SU-DHL-6 (cell line): ENCODE data around the gene OPN1SW.

Source experiments
- H2AFZ ChIP-seq: fragments of 200-600 bp; sonication (generic); 2 replicates; pipeline ENCODE4 v1.6.1; 2014; ENCODE audit warnings: low read depth, mild to moderate bottlenecking, moderate library complexity, mixed read lengths, antibody characterized with exemption, low read length; ENCODE audit not compliant: severe bottlenecking
- H3F3A ChIP-seq: fragments of 200-600 bp; shearing (Covaris generic); 2 replicates; pipeline ENCODE4 v1.6.0; 2016; ENCODE audit warnings: antibody characterized with exemption, mild to moderate bottlenecking; ENCODE audit not compliant: insufficient read depth
- H3K27ac ChIP-seq: fragments of 200-600 bp; sonication (generic); 2 replicates; pipeline ENCODE4 v1.5.1; 2016; ENCODE audit warnings: low read depth, mild to moderate bottlenecking, low read length, moderate library complexity, mixed read lengths
- H3K27me3 ChIP-seq: fragments of 200-600 bp; sonication (generic), shearing (Covaris generic); 2 replicates; pipeline ENCODE4 v1.6.0; 2014; ENCODE audit warnings: mild to moderate bottlenecking, low read length
- H3K36me3 ChIP-seq: fragments of 200-600 bp; sonication (generic); 2 replicates; pipeline ENCODE4 v1.6.1; 2014; ENCODE audit warnings: mild to moderate bottlenecking, low read length, mixed read lengths
- H3K4me2 ChIP-seq: fragments of 300-600, 200-600 bp; shearing (Covaris generic), sonication (generic); 2 replicates; pipeline ENCODE4 v1.6.0; 2014; ENCODE audit warnings: low read length, low read depth, mild to moderate bottlenecking; ENCODE audit not compliant: poor library complexity, severe bottlenecking
- H3K4me3 ChIP-seq: fragments of 200-600 bp; sonication (generic); 2 replicates; pipeline ENCODE4 v1.5.1; 2014; ENCODE audit warnings: antibody characterized with exemption, low read length, mild to moderate bottlenecking, mixed read lengths; ENCODE audit not compliant: insufficient read depth, poor library complexity, severe bottlenecking
- H3K79me2 ChIP-seq: fragments of 200-600 bp; sonication (generic); 2 replicates; pipeline ENCODE4 v1.6.1; 2014; ENCODE audit warnings: mild to moderate bottlenecking, low read length, moderate library complexity; ENCODE audit not compliant: insufficient read depth
- H3K9ac ChIP-seq: fragments of 200-600 bp; sonication (generic); 2 replicates; pipeline ENCODE4 v1.7.0; 2014; ENCODE audit warnings: mild to moderate bottlenecking, low read length
- H3K9me2 ChIP-seq: fragments of 200-600 bp; sonication (generic); replicated peaks from 2 replicates; pipeline ENCODE4 v1.6.1; 2014; ENCODE audit warnings: low read length; ENCODE audit not compliant: insufficient read depth
- H3K9me3 ChIP-seq: fragments of 200-600 bp; sonication (generic); 2 replicates; pipeline ENCODE4 v1.6.1; 2014; ENCODE audit warnings: low read length, mixed read lengths; ENCODE audit not compliant: insufficient read depth
- H4K20me1 ChIP-seq: fragments of 200-600 bp; sonication (generic); 2 replicates; pipeline ENCODE4 v1.6.1; 2014; ENCODE audit warnings: low read depth, mild to moderate bottlenecking, antibody characterized with exemption, low read length, moderate library complexity, mixed read lengths
- EZH2phosphoT487 ChIP-seq: fragments of 200-600 bp; sonication (generic), shearing (Covaris generic); conservative IDR thresholded peaks from 2 replicates; pipeline ENCODE4 v1.6.1; 2018; ENCODE audit warnings: mild to moderate bottlenecking, antibody characterized with exemption, low read length, moderate library complexity, mixed read lengths
- TF ChIP-seq, protein P1 (sequence below): fragments of 200-600 bp; sonication (generic); IDR thresholded peaks from one replicate; pipeline ENCODE4 v1.5.1; 2017; ENCODE audit warnings: antibody characterized with exemption, mild to moderate bottlenecking, low read length, moderate library complexity; ENCODE audit not compliant: insufficient read depth, poor library complexity, severe bottlenecking

Gene OPN1SW

DNA sequence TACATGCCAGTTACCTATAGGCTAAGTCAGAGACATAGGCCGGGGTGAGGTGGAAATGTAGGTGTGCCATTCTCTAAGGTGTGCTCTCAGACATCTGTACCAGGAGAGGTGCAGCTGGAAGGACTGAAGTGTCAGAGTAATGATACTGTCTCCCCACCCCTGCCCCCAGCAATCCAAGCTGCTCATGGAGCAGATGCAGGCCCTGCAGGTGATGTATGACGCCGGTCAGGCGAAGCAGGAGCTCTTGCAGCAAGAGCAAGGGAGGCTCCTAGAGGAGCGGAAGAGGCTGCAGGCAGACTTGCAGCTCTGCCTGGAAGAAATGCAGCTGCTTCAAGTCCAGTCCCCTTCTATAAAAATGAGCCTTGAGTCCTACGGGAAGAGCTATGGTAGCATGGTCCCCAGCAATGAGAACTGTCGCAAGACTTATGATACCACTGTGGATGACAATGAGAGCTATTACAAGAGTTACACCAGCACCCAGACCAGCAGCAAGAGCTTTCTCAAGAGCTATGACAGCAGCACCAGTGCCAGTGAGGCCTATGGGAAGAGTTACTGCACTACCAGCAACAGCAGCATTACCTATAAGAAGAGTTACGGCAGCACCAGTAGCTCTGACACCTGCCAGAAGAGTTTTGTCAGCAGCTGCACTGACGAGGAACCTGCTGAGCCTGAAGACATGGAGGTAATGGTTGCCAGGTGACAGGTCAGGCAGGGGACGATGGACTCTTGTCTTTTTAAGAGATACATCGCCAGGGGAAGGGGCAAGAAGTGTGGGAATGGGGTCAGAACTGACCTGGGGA is 36.2 kb upstream of the OPN1SW start:
- H2AFZ ChIP-seq = no peak overlapping the region
- H3K27me3 ChIP-seq = no peaks in the 10 kb centered on the region
- no peak overlapping the region for H3K27ac ChIP-seq
- H3K9me3 ChIP-seq = no peaks in the 10 kb centered on the region
- no peaks in the 10 kb centered on the region for H3K36me3 ChIP-seq
- H3K4me2 ChIP-seq = no peak overlapping the region
- H3K9me2 ChIP-seq = no peaks in the 10 kb centered on the region
- H3K4me3 ChIP-seq = no peak overlapping the region
- H4K20me1 ChIP-seq = no peaks in the 10 kb centered on the region
- TF ChIP-seq, protein P1, sequence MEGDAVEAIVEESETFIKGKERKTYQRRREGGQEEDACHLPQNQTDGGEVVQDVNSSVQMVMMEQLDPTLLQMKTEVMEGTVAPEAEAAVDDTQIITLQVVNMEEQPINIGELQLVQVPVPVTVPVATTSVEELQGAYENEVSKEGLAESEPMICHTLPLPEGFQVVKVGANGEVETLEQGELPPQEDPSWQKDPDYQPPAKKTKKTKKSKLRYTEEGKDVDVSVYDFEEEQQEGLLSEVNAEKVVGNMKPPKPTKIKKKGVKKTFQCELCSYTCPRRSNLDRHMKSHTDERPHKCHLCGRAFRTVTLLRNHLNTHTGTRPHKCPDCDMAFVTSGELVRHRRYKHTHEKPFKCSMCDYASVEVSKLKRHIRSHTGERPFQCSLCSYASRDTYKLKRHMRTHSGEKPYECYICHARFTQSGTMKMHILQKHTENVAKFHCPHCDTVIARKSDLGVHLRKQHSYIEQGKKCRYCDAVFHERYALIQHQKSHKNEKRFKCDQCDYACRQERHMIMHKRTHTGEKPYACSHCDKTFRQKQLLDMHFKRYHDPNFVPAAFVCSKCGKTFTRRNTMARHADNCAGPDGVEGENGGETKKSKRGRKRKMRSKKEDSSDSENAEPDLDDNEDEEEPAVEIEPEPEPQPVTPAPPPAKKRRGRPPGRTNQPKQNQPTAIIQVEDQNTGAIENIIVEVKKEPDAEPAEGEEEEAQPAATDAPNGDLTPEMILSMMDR = no peak
- TF ChIP-seq EZH2phosphoT487 = no peak
- no peaks in the 10 kb centered on the region for H3F3A ChIP-seq
- H3K79me2 ChIP-seq = no peaks in the 10 kb centered on the region
- no peak overlapping the region for H3K9ac ChIP-seq

DNA sequence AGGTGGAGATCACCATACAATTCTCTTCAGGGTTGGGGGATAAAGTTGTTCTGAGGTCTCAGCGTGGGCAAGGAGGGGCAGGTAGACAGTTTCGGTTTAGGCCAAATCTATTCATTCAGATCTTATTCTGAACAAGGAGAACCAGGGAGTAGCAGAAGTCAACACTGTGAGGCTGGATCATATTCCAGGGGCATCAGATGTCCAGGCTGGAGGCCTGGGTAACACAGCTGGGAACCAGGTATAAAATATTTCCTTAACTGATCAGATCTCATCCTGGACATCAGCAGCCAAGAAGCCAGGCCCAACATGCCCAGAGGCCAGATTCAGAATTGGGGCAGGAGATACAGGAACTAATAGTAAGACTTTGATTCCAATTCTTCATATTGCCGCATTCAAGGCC is 35.4 kb upstream of the OPN1SW start:
- H3K79me2 ChIP-seq = no peaks in the 10 kb centered on the region
- H3K4me3 ChIP-seq = no peak overlapping the region
- H3K9me3 ChIP-seq = no peaks in the 10 kb centered on the region
- no peaks in the 10 kb centered on the region for H3F3A ChIP-seq
- H3K27me3 ChIP-seq = no peaks in the 10 kb centered on the region
- no peak overlapping the region for H3K9ac ChIP-seq
- TF ChIP-seq, protein P1 = no peak
- no peak for TF ChIP-seq EZH2phosphoT487
- no peak overlapping the region for H3K27ac ChIP-seq
- no peaks in the 10 kb centered on the region for H3K9me2 ChIP-seq
- H3K4me2 ChIP-seq = no peak overlapping the region
- H4K20me1 ChIP-seq = no peaks in the 10 kb centered on the region
- H3K36me3 ChIP-seq = no peaks in the 10 kb centered on the region
- H2AFZ ChIP-seq = no peak overlapping the region

DNA sequence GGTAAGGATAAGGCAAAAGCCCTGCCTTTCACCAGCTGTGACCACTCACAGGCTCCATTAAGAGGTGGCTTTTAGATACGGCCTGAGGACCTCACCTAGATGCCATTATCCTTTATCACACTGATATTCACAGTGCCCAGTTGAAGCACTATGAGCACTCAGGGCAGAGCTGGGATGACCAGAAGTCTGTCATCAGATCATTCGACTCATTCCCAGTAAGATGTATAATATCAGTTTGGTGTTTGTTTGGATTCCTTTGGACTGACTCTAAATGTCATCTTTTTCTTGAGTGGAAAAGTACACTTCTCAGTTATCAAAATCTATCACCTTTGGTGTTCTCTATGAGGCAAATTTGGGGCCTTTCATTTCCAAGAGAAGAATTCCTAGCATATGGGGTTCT is 34.9 kb upstream of the OPN1SW start:
- TF ChIP-seq, protein P1 = no peak
- no peak for TF ChIP-seq EZH2phosphoT487
- H3K4me3 ChIP-seq = no peak overlapping the region
- no peak overlapping the region for H3K9ac ChIP-seq
- no peaks in the 10 kb centered on the region for H3K79me2 ChIP-seq
- H4K20me1 ChIP-seq = no peaks in the 10 kb centered on the region
- no peaks in the 10 kb centered on the region for H3K9me3 ChIP-seq
- H3K9me2 ChIP-seq = no peaks in the 10 kb centered on the region
- H3K4me2 ChIP-seq = no peak overlapping the region
- no peaks in the 10 kb centered on the region for H3K36me3 ChIP-seq
- H2AFZ ChIP-seq = no peak overlapping the region
- no peaks in the 10 kb centered on the region for H3K27me3 ChIP-seq
- no peak overlapping the region for H3K27ac ChIP-seq
- no peaks in the 10 kb centered on the region for H3F3A ChIP-seq
